WI38 (cell line): ENCODE results near the gene ITPR3.

Experiments used
- H3K4me3 ChIP-seq: 2 replicates; pipeline ENCODE4 v1.5.1; 2011; ENCODE audit warnings: low read depth, mild to moderate bottlenecking, control low read depth, low read length
- CTCF ChIP-seq: IDR thresholded peaks from 2 replicates; pipeline ENCODE4 v1.5.1; 2012; ENCODE audit warnings: low read depth, mild to moderate bottlenecking, control low read depth, low read length

The ITPR3 gene

GRCh38 chr6:33658982-33659689, 38.0 kb downstream of the ITPR3 start:
- TF ChIP-seq CTCF: no peak
- H3K4me3 ChIP-seq: no peak overlapping the region

- no peak overlapping the region for H3K4me3 ChIP-seq
- TF ChIP-seq CTCF: no peak
These were observed 38.9 kb downstream of the ITPR3 start for GRCh38 chr6:33659986-33660385.

- TF ChIP-seq CTCF: no peak
- H3K4me3 ChIP-seq: no peak overlapping the region
These were observed 40.1 kb downstream of the ITPR3 start for GRCh38 chr6:33661106-33661838.

GRCh38 chr6:33662318-33662717, 41.2 kb downstream of the ITPR3 start:
- H3K4me3 ChIP-seq: no peak overlapping the region
- TF ChIP-seq CTCF: no peak

- no peak for TF ChIP-seq CTCF
- no peak overlapping the region for H3K4me3 ChIP-seq
These were observed 41.9 kb downstream of the ITPR3 start for GRCh38 chr6:33663028-33663427.

- no peak overlapping the region for H3K4me3 ChIP-seq
- no peak for TF ChIP-seq CTCF
These were observed 42.8 kb downstream of the ITPR3 start for GRCh38 chr6:33663727-33664449.

GRCh38 chr6:33664506-33665057, 43.5 kb downstream of the ITPR3 start:
- no peak for TF ChIP-seq CTCF
- no peak overlapping the region for H3K4me3 ChIP-seq
